ENCODE data around the gene TRIM75. TPM values are rescaled to one million over a fixed set of nuclear protein-coding genes. Genes with fewer than 3 reads are reported as not detected.

TRIM75 gene
- total and polyA plus RNA-seq, 10 of the 15 experiments (the other 5 are each of a cell fraction or from before 2014, with no cell fraction given), result not detected

- Histone ChIP-seq H4K20me1 (ENCODE audit: control insufficient read depth, insufficient read depth) (no peaks in the 10 kb centered on the region), H3K4me1 (ENCODE audit: control insufficient read depth, insufficient read depth, low read length) (no peaks in the 10 kb centered on the region), H3K4me2 (ENCODE audit: control insufficient read depth, insufficient read depth) (no peak overlapping the region), H3K27me3 (replicated peaks in 1 of 2; ENCODE audit: control insufficient read depth in 2 of 2, insufficient read depth in 2 of 2, low read length in 1 of 2) (no peaks in the 10 kb centered on the region), H3K36me3 (ENCODE audit: control insufficient read depth in 2 of 2, insufficient read depth in 2 of 2, low read length in 1 of 2) (no peaks in the 10 kb centered on the region), H3K79me2 (ENCODE audit: control insufficient read depth, insufficient read depth, low read length) (no peaks in the 10 kb centered on the region), H3K9ac (ENCODE audit: control insufficient read depth, insufficient read depth, low read length) (no peak overlapping the region), H3K4me3 (no peak overlapping the region), H3K27ac (ENCODE audit: control insufficient read depth, insufficient read depth) (no peak overlapping the region), H3K9me3 (replicated peaks; ENCODE audit: control insufficient read depth, insufficient read depth, low read length) (no peaks in the 10 kb centered on the region), H2AFZ (ENCODE audit: control insufficient read depth, low read depth, low read length) (no peak overlapping the region)
- intact Hi-C loops (cut with micrococcal nuclease; ENCODE audit: unreplicated experiment), result no loop called here
- no peak for TF ChIP-seq SIX5 (IDR thresholded peaks at IDR 0.05; ENCODE audit: low read depth, low read length, severe bottlenecking)
- no peak for TF ChIP-seq BACH1 (IDR thresholded peaks at IDR 0.05; ENCODE audit: borderline replicate concordance)
- no peak for TF ChIP-seq NR2C2 (IDR thresholded peaks at IDR 0.05; ENCODE audit: borderline replicate concordance, control insufficient read depth, insufficient read length, low read depth)
- no peak for TF ChIP-seq GABPA (IDR thresholded peaks at IDR 0.05; ENCODE audit: low read depth)
- TF ChIP-seq, protein P1, sequence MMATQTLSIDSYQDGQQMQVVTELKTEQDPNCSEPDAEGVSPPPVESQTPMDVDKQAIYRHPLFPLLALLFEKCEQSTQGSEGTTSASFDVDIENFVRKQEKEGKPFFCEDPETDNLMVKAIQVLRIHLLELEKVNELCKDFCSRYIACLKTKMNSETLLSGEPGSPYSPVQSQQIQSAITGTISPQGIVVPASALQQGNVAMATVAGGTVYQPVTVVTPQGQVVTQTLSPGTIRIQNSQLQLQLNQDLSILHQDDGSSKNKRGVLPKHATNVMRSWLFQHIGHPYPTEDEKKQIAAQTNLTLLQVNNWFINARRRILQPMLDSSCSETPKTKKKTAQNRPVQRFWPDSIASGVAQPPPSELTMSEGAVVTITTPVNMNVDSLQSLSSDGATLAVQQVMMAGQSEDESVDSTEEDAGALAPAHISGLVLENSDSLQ (IDR thresholded peaks at IDR 0.05), result no peak
- no peak for TF ChIP-seq CBX3 (IDR thresholded peaks at IDR 0.05; ENCODE audit: borderline replicate concordance, low read depth)
- TF ChIP-seq ZNF217 (IDR thresholded peaks at IDR 0.05), result no peak
- TF ChIP-seq, protein P2, sequence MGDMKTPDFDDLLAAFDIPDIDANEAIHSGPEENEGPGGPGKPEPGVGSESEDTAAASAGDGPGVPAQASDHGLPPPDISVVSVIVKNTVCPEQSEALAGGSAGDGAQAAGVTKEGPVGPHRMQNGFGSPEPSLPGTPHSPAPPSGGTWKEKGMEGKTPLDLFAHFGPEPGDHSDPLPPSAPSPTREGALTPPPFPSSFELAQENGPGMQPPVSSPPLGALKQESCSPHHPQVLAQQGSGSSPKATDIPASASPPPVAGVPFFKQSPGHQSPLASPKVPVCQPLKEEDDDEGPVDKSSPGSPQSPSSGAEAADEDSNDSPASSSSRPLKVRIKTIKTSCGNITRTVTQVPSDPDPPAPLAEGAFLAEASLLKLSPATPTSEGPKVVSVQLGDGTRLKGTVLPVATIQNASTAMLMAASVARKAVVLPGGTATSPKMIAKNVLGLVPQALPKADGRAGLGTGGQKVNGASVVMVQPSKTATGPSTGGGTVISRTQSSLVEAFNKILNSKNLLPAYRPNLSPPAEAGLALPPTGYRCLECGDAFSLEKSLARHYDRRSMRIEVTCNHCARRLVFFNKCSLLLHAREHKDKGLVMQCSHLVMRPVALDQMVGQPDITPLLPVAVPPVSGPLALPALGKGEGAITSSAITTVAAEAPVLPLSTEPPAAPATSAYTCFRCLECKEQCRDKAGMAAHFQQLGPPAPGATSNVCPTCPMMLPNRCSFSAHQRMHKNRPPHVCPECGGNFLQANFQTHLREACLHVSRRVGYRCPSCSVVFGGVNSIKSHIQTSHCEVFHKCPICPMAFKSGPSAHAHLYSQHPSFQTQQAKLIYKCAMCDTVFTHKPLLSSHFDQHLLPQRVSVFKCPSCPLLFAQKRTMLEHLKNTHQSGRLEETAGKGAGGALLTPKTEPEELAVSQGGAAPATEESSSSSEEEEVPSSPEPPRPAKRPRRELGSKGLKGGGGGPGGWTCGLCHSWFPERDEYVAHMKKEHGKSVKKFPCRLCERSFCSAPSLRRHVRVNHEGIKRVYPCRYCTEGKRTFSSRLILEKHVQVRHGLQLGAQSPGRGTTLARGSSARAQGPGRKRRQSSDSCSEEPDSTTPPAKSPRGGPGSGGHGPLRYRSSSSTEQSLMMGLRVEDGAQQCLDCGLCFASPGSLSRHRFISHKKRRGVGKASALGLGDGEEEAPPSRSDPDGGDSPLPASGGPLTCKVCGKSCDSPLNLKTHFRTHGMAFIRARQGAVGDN (IDR thresholded peaks at IDR 0.05), result no peak
- TF ChIP-seq LARP7 (IDR thresholded peaks at IDR 0.05), result no peak
- no peak for TF ChIP-seq IRF4 (IDR thresholded peaks at IDR 0.05; ENCODE audit: low read depth, low read length)
- TF ChIP-seq HDAC2 (IDR thresholded peaks at IDR 0.05), result no peak
- TF ChIP-seq ZNF622 (IDR thresholded peaks at IDR 0.05), result no peak
- TF ChIP-seq RBBP5 (conservative IDR thresholded peaks at IDR 0.05), result no peak
- no peak for TF ChIP-seq TCF3 (IDR thresholded peaks at IDR 0.05; ENCODE audit: borderline replicate concordance, insufficient read depth, low read depth, low read length)
- no peak for TF ChIP-seq POLR2A (IDR thresholded peaks at IDR 0.05; ENCODE audit: low read depth, low read length)
- TF ChIP-seq SMAD5 (IDR thresholded peaks at IDR 0.05; ENCODE audit: low read depth), result no peak
- TF ChIP-seq EZH2 (IDR thresholded peaks at IDR 0.05; ENCODE audit: borderline replicate concordance, control insufficient read depth, low read depth, low read length), result no peak
- TF ChIP-seq PAX8 (IDR thresholded peaks at IDR 0.05), result no peak
- no peak for TF ChIP-seq RFX5 (IDR thresholded peaks at IDR 0.05; ENCODE audit: low read depth, low read length)
- DNase-seq (ENCODE audit: low read depth, low spot score) (no peak), ATAC-seq (no peak), FAIRE-seq (no peak)
- WGBS (ENCODE audit: insufficient coverage, insufficient replicate concordance, low lambda C conversion rate, missing lambda C conversion rate), result 45% methylated on average over 1 of the region's 1 CpG
- ChIA-PET POLR2A (no interaction called here), CTCF (no interaction called here), SMC1A (ENCODE audit: uncharacterized antibody, unreplicated experiment) (no interaction called here), RAD21 (ENCODE audit: unreplicated experiment) (no interaction called here)
- BruUV-seq (replicated peaks), result no TSS peak
- in situ Hi-C loops (cut with MboI), result no loop called here
Observed at GRCh38 chr4:165070560-165070959, 16.9 kb downstream of the TRIM75 start.

All from GM12878 (cell line).